C4-2B (cell line): ENCODE measurements around the gene RDH14.

ENCODE experiments used
- CTCF ChIP-seq: fragments of 450-650 bp; conservative IDR thresholded peaks from 2 replicates; pipeline ENCODE4 v1.5.1; 2017; ENCODE audit warnings: mild to moderate bottlenecking
- ZFX ChIP-seq: fragments of 450-650 bp; IDR thresholded peaks from 2 replicates; pipeline ENCODE4 v1.6.1; 2017

- TF ChIP-seq CTCF (no peak), ZFX (no peak)
Observed at GRCh38 chr2:18558458-18558857, 2.0 kb downstream of the RDH14 start.
